ENCODE data around the gene COX7B2.

DNA sequence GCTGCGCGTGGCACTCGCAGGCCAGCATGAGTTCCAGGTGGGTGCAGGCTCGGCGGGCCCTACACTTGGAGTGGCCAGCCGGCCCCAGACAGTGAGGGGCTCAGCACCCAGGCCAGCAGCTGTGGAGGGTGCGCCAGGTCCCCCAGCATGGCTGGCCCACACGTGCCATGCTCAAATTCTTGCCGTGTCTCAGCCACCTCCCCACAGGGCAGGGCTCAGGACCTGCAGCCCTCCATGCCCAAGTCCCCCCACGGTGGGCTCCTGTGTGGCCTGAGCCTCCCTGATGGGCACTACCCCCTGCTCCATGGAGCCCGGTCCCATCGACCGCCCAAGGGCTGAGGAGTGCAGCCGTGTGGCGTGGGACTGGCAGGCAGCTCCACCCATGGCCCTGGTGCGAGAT lies 210.2 kb downstream of the COX7B2 start:
- TF ChIP-seq, protein P1, sequence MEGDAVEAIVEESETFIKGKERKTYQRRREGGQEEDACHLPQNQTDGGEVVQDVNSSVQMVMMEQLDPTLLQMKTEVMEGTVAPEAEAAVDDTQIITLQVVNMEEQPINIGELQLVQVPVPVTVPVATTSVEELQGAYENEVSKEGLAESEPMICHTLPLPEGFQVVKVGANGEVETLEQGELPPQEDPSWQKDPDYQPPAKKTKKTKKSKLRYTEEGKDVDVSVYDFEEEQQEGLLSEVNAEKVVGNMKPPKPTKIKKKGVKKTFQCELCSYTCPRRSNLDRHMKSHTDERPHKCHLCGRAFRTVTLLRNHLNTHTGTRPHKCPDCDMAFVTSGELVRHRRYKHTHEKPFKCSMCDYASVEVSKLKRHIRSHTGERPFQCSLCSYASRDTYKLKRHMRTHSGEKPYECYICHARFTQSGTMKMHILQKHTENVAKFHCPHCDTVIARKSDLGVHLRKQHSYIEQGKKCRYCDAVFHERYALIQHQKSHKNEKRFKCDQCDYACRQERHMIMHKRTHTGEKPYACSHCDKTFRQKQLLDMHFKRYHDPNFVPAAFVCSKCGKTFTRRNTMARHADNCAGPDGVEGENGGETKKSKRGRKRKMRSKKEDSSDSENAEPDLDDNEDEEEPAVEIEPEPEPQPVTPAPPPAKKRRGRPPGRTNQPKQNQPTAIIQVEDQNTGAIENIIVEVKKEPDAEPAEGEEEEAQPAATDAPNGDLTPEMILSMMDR (IDR thresholded peaks at IDR 0.05): no peak
- no peak for TF ChIP-seq POLR2A (IDR thresholded peaks at IDR 0.05)

All from tibial nerve (tissue), 3 donors.